DLD1 (cell line): ENCODE measurements around the gene ARHGDIG.
"Not testable (repeated sequence)": the region's sequence is repeated elsewhere in the genome, so short reads cannot be mapped to it uniquely, and the experiment has no call there.

Experiments
- in situ Hi-C: cut with HindIII; loops from 2 replicates; pipeline ENCODE4 v1.10.0; 2017; ENCODE audit warnings: low sequenced_read_pairs

Gene ARHGDIG

GRCh38 chr16:263182-263774, 17.1 kb upstream of the ARHGDIG start:
- in situ Hi-C loops = no loop called here

GRCh38 chr16:263944-264343, 16.4 kb upstream of the ARHGDIG start:
- in situ Hi-C loops = no loop called here

DNA sequence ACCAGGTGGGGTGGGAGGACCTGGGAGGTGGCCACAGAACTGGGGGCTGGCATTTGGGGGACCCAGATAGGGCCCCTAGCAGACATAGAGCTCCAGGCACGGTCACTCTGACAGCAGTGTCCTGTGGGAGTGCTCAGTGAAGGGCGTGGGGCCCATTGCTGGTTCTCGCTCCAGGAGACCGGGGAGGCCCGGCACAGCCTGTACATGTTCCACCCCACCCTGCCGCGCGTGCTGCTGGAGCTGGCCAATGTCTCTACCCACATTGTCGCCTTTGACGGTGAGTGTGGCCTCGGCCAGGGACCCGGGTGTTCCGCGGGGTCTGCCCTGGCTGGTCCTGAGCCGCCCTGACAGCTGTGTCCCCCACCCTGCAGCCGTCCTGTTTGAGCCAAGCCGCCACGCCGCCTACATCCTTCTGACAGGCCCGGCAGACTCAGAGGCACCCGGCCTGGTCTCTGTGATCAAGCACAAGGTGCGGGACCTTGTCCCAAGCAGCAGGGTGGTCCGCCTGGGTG, 15.9 kb upstream of the ARHGDIG start:
- in situ Hi-C loops = no loop called here

DNA sequence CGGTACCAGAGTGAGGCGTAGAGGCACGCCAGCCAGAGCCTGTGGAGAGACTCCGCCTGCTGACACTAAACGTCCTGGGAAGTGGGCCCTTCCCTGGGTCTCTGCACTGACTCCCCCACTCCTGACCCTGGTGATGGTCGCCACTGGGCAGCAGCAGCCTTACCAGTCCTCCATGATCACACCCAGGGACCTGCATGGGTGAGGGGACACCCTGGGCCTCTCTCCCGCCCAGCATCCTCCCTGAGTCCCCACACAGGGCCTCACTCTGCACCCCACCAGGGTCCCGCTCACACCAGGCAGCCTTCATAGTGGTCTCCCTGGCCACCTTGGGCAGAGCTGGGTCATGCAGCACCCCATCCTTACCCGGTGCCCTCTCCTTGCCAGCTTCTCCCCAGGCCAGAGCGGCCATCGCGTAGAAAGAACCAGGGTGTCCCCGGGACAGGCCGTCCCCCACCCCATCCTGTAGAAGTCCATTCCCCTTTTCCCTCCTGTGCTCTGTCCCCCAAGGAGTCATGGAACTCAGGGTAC, 15.3 kb upstream of the ARHGDIG start:
- in situ Hi-C loops = no loop called here

GRCh38 chr16:265711-266110, 14.7 kb upstream of the ARHGDIG start:
- in situ Hi-C loops = no loop called here

GRCh38 chr16:266258-267164, 13.9 kb upstream of the ARHGDIG start:
- in situ Hi-C loops = no loop called here

GRCh38 chr16:267562-267961, 12.8 kb upstream of the ARHGDIG start:
- in situ Hi-C loops = not testable (repeated sequence)

DNA sequence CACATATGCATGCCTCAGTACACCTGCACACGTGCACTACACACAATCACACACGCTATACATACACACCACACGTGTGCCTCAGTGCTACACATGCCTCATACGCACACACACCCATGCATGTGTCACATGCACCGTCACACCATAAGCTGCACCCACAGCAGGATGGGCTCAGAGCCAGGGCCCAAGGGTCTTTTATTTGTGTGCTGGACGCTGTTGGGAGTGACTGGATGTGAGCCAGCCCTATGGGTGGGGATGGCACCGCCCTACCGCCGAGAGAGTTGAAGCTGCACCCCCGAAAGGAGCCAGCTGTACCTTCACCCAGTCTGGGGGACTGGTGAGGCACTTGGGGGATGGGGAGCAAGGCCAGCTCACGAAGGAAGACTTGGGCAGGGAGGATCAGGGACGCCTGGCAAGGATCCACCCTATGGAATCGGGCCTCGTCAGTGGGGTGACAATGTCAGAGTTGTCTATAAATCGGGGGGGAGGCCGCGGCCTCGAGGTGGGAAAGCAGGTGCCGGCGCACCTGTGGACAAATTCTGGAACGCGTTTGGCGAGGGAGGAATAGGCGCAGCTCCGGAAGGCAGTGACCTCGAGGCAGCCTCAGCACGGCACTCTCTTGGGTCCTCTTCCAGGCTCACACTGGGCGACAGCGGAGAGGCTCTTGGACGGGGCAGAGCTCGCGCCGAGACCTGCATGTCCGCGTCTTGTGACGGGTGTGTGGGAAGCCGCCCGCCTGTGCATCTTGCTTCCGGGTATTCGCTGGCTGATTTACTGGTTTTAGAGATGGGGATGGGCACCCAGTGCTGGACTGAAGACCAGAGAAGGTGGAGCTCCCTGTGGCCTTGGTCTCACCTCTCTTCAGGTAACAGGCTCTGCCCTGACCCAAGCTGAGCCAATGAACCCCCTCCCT, 12.0 kb upstream of the ARHGDIG start:
- in situ Hi-C loops = no loop called here

- in situ Hi-C loops = no loop called here
Measured at GRCh38 chr16:269061-269796, 11.2 kb upstream of the ARHGDIG start.

DNA sequence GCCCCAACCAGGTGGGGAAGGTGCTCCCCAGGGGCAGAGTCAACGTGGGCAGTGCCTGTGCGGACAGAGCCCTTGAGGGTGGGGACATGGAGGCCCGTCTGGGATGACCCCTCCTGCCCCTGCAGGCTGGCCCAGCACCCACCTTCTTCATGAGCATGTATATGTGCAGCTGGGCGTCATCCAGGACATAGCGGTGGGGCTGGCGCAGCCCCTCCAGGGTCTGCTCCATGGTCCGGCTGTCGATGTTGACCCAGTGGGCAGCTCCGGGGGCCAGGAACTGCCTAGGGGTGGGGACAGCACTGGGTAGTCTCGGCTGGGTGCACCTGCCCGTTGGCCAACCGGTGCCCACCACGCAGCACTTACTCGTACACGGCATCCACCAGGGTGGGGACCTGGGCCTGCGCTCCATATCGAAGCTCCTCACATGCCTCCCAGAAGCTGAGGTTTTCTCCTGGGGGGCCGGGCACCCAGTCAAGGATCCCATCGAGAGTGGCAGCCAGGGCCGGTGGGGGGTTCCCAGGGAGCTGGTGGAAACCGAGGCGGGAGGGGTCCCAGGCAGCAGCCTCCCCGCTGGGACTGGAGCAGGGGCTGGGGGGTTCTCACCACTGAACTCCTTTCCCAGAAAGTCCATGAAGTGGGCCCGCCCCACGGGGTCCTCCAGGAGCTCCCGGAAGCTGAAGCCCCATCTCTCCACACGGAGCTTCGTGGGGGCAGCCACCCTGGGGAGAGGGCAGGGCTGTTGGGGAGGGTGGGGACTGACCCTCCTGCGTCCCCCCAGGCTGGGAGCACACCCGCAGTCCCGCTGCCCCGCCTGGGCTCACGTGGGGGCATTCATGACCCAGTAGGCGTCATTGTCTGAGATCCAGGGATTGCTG, 9.8 kb upstream of the ARHGDIG start:
- in situ Hi-C loops = no loop called here

DNA sequence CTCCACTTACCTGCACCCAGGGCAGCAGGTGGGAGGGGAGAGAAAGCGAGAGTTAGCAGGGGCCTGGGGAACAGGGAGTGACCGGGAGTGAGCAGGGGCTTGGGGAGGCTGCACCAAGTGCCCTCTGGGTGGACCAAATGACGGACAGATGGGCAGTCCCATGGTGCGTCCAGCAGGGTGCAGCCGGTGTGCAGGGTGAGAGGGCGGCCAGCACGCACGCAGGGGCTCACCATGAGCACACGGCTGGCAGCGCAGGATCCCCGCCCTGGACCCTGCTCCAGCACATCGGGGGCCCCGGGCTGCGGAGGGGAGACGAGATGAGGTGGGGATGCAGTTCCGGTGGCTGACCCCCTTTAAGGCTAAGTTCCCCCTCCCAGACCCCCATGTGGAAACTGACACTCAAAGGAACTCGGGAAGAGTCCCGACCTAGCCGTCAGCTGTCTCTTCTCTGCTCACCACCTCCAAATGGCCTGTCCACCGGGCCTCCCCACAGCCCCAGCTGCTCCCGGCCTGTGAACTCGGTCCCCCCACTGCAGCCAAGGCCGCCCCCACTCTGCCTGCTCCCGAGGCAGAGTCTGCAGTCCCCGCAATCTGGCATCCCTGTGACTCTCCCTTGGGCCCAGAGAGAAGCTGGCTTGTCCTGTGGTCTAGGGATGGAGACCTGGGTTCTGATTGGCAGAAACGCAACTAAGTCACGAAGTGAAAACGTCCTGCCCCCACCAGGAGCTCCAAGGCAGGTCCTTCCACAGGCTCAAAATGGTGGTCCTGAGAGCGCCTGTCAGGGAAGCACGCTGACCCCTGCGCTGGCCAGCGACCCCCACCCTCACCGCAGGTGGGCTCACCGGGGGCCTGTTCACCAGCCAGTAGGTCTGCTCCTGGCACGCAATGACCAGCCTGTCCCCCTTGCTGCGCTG, 7.5 kb upstream of the ARHGDIG start:
- in situ Hi-C loops = no loop called here

GRCh38 chr16:273547-274421, 6.6 kb upstream of the ARHGDIG start:
- in situ Hi-C loops = no loop called here

DNA sequence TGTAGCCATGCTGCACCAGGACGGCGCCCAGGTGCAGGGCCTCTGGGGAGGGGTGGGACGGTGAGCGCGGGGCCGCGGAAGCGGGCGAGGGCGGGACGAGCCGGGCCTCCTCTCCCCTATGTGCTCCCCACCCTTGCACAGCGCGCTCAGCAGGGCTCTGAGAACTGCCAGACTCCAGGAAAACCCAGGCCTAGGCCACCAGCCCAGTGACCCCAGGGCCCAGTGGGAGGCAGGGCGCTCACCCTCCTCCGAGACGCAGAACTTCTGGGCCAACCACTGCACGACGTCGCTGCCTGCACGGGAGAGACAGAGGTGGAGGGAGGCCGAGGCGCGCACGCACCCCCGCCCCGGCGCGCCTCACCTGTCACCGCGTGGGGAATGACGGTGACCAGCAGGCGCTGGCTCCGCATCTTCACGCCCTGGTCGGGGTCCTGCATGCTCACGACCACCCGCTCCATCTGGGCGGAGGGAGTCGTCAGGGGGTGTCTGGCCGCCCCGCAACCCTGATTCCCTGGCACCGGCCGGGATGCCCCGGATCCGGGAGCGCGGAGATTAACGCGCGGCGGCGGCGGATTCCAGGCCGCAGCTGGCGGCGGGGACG, 5.2 kb upstream of the ARHGDIG start:
- in situ Hi-C loops = no loop called here

GRCh38 chr16:275786-276232, 4.6 kb upstream of the ARHGDIG start, which contains the start of gene RGS11:
Gene RGS11, minus strand, starts transcription at chr16:275944. Its CDS starts 33 bp downstream, at chr16:275911.
- in situ Hi-C loops = no loop called here

DNA sequence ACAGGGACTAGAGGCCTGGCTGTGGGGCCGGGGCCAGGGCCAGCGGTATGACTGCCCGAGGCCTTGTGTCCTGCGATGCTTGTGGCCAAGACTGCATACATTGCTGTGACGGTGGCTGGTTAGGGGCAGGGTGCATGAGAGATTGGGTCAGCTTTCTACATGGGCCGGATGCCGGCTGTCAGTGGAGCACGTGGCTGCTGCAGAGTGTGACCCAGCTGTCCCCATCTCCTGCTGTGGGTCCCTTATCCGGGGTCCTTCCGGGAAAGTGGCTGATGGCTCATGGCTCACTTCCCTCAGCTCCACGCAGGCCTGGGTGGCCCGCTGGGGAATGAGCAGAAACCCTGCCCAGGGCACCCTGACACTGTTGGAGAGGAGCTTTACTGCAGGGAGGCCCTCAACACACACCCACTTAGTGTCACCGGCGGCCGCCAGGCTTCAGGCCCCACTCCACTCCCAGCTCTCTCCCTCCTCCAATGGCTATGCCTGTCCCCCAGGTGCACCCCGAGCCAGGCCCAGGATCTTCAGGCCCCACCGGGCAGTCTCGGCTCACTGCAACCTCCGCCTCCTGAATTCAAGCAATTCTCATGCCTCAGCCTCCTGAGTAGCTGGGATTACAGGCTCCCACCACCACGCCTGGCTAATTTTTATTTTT, 3.8 kb upstream of the ARHGDIG start:
- in situ Hi-C loops = no loop called here

- in situ Hi-C loops = no loop called here
Measured at GRCh38 chr16:278863-279366, 1.5 kb upstream of the ARHGDIG start.
